M059J (cell line): ENCODE data around the gene PGS1. TPM values are rescaled to one million over a fixed set of nuclear protein-coding genes. Genes with fewer than 3 reads are reported as not detected.

ENCODE experiments used
- DNase-seq: peaks from one replicate; pipeline ENCODE4 v3.0.0-alpha.2; 2012; ENCODE audit warnings: low read depth
- total RNA-seq: library from RNA; depleted of rRNA; stranded (reverse); fragments of >200 nt; shearing (Covaris generic); gene quantifications from 2 replicates; pipeline ENCODE4 v1.2.3, GENCODE V29; 2014

PGS1 gene
- total RNA-seq, 1 experiment from 2014 or later, result 32.3 TPM

- DNase-seq, result peak; percentile 60
Measured at GRCh38 chr17:78387977-78388941, 9.8 kb downstream of the PGS1 start.

GRCh38 chr17:78390241-78391050, 12.0 kb downstream of the PGS1 start:
- peak; percentile 95 for DNase-seq

GRCh38 chr17:78391051-78391431, 12.6 kb downstream of the PGS1 start:
- DNase-seq, result no peak

- DNase-seq, result peak; percentile 93
Measured at GRCh38 chr17:78391843-78392242, 13.4 kb downstream of the PGS1 start.

- DNase-seq, result no peak
Measured at GRCh38 chr17:78392295-78392694, 13.8 kb downstream of the PGS1 start.

GRCh38 chr17:78393575-78393974, 15.1 kb downstream of the PGS1 start:
- no peak for DNase-seq

- no peak for DNase-seq
Measured at GRCh38 chr17:78394209-78394608, 15.8 kb downstream of the PGS1 start.

GRCh38 chr17:78395155-78395554, 16.7 kb downstream of the PGS1 start:
- no peak for DNase-seq

- DNase-seq, result no peak
Measured at GRCh38 chr17:78396441-78397337, 18.2 kb downstream of the PGS1 start.

GRCh38 chr17:78397681-78398101, 19.2 kb downstream of the PGS1 start:
- no peak for DNase-seq

- no peak for DNase-seq
Measured at GRCh38 chr17:78398390-78398789, 19.9 kb downstream of the PGS1 start.

- no peak for DNase-seq
Measured at GRCh38 chr17:78399028-78399692, 20.7 kb downstream of the PGS1 start.

- no peak for DNase-seq
Measured at GRCh38 chr17:78399693-78400144, 21.3 kb downstream of the PGS1 start.

- DNase-seq, result no peak
Measured at GRCh38 chr17:78400581-78401240, 22.3 kb downstream of the PGS1 start.

GRCh38 chr17:78401246-78401645, 22.8 kb downstream of the PGS1 start:
- peak; percentile 27 for DNase-seq

- no peak for DNase-seq
Measured at GRCh38 chr17:78401891-78402290, 23.4 kb downstream of the PGS1 start.

- DNase-seq, result no peak
Measured at GRCh38 chr17:78403822-78404221, 25.4 kb downstream of the PGS1 start.

- DNase-seq, result no peak
Measured at GRCh38 chr17:78406396-78406795, 27.9 kb downstream of the PGS1 start.

GRCh38 chr17:78406920-78407319, 28.5 kb downstream of the PGS1 start:
- DNase-seq, result no peak

- DNase-seq, result no peak
Measured at GRCh38 chr17:78407387-78408000, 29.0 kb downstream of the PGS1 start.
